ENCODE data around the gene ALDH3B2.
"Not testable (repeated sequence)": the region's sequence is repeated elsewhere in the genome, so short reads cannot be mapped to it uniquely, and the experiment has no call there.

ALDH3B2 gene

GRCh38 chr11:67682126-67683034 lies 8.0 kb upstream of the ALDH3B2 start:
- not testable (repeated sequence) for DNase-seq

- DNase-seq: no peak
Observed at GRCh38 chr11:67680696-67681470, 6.5 kb upstream of the ALDH3B2 start.

GRCh38 chr11:67675058-67675747 lies 780 bp upstream of the ALDH3B2 start:
- DNase-seq: no peak

- no peak for DNase-seq
Observed at GRCh38 chr11:67673902-67674301, 521 bp downstream of the ALDH3B2 start.

GRCh38 chr11:67673358-67673757 lies 1.1 kb downstream of the ALDH3B2 start:
- DNase-seq: no peak

- DNase-seq: no peak
Observed at GRCh38 chr11:67671211-67671520, 3.3 kb downstream of the ALDH3B2 start.

GRCh38 chr11:67670316-67671210 lies 3.9 kb downstream of the ALDH3B2 start:
- no peak for DNase-seq

- no peak for DNase-seq
Observed at GRCh38 chr11:67668192-67668551, 6.3 kb downstream of the ALDH3B2 start.

- no peak for DNase-seq
Observed at GRCh38 chr11:67667490-67668191, 6.8 kb downstream of the ALDH3B2 start.

- DNase-seq: no peak
Observed at GRCh38 chr11:67666676-67667489, 7.5 kb downstream of the ALDH3B2 start.

GRCh38 chr11:67666303-67666645 lies 8.1 kb downstream of the ALDH3B2 start:
- no peak for DNase-seq

- no peak for DNase-seq
Observed at GRCh38 chr11:67665541-67666302, 8.7 kb downstream of the ALDH3B2 start.

GRCh38 chr11:67664696-67665540 lies 9.5 kb downstream of the ALDH3B2 start:
- no peak for DNase-seq

GRCh38 chr11:67664213-67664585 lies 10.2 kb downstream of the ALDH3B2 start:
- no peak for DNase-seq

- DNase-seq: no peak
Observed at GRCh38 chr11:67663532-67664212, 10.8 kb downstream of the ALDH3B2 start.

GRCh38 chr11:67662835-67663531 lies 11.4 kb downstream of the ALDH3B2 start:
- DNase-seq: no peak

- no peak for DNase-seq
Observed at GRCh38 chr11:67662142-67662834, 12.1 kb downstream of the ALDH3B2 start.
